ENCODE measurements around the gene MAST4.
"Not testable (repeated sequence)": the region's sequence is repeated elsewhere in the genome, so short reads cannot be mapped to it uniquely, and the experiment has no call there.

MAST4 gene

DNA sequence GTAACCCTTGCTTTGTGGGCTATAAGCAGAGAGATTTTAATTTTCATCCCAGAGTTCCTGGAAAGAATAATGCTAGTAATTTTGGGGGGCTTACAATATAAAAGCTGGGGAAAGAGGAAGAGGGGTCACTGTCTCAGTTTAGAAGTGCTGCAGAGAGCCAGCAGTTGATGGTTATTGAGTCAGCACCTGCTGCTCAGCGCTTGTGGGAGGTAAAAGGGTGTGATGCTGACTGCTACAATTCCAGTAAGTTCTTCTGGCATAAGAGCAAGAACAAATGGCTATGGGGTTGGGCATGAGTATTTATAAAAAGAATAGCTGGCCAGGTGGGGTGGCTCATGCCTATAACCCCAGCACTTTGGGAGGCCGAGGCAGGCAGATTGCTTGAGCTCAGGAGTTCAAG lies 88.5 kb downstream of the MAST4 start:
- DNase-seq (ENCODE audit: extremely low spot score, insufficient read length, low read depth) (no peak), FAIRE-seq (no peak)

DNA sequence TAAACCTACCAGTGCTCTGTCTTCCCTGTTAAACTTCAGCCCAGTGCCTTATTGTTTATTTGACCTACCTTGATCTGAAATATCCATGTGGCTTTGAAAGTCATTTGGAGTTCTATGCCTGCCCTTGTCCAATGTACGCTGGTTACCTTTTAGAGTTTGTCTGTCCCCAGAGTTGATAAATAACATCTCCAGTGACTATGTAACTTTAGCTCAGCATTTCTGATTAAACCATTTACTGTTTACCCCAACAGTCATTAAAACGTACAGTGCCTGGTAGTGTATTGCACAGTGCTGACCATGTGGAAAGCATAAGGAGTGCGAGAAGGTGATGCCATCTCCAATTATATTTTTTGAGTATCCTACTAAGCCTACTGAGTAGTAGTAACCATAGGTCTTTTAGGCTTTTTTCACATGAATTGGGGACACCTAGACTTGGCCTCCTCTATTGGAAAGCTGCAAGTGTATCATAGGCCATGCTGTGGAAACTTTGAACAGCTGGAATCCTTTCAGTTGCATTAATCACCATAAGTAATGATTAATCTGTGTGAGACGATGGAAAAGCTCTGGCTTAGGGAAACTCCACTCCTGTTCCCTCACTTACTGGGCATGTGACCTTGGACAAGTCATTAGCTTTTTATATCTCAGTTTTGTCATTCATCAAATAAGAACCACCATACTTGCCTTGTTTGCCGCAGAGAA lies 93.5 kb downstream of the MAST4 start:
- DNase-seq (ENCODE audit: extremely low spot score, insufficient read length, low read depth) (no peak), FAIRE-seq (no peak)

DNA sequence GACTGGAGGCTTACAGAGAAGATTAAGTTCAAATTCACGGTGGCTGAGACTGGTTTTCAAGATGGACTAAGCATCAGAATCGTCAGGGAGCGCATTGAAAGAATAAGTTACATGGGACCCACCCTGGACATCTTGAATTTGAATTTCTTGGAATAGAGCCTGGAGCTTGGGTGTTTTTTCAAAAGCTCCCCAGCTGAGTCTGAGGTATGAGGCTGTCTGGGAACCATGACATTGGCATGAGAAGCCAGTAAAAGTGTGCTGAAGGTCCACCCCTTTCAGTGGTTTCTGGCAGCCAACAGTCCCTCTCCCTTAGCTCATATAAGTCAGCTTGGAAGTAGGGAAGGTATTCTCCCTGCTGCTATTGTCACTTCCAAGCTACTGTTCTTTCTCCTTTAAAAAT lies 97.8 kb downstream of the MAST4 start:
- no peak for FAIRE-seq

DNA sequence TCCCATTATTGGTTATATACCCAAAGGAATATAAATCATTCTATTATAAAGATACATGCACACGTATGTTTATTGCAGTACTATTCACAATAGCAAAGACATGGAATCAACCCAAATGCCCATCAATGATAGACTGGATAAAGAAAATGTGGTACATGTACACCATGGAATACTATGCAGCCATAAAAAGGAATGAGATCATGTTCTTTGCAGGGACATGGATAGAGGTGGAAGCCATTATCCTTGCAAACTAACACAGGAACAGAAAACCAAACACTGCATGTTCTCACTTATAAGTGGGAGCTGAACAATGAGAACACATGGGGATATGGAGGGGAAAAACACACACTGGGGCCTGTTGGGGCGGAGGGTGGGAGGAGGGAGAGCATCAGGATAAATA lies 99.6 kb downstream of the MAST4 start:
- DNase-seq (ENCODE audit: extremely low spot score, insufficient read length, low read depth), result not testable (repeated sequence)

More for the DNA sequence above, 97.8 kb downstream of the MAST4 start:
- no peak for DNase-seq (ENCODE audit: extremely low spot score, insufficient read length, low read depth)

DNA sequence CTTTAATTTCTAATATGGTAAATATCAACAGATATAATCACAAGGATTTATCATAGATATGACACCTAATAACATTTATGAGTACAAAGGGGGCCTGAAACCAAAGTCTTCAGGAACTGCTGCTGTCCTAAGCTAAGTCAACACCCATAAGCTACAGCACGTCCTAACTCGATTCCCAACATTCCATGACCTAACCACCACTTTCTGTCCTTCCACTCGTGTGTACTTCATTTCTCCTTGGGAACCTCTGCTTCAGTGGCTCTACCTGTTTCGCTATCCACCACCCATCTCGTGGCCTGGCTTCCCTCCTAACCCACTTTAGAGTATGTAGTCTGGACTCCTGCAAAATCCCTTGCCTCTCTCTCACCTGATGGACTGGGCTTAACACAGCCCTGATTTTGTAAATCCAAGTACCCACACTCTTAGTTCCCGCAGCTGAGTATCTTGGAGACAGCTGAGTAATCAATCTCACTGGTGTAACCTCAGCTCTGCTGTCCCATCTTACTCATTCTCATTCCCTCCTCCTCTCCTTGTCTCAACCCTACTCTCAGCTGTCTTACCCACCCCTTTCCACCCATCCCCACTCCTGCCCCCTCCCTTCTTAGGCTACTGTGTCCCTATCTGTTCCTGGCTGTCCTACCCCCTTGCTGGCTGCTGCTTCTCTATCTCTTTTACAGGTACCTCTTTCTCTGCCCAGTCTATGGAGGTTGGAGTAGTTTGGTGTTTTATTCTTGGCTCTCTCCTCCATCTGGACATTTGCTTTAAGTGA lies 101.8 kb downstream of the MAST4 start:
- no peak for FAIRE-seq
- DNase-seq (ENCODE audit: extremely low spot score, insufficient read length, low read depth), result no peak

More for the DNA sequence above, 99.6 kb downstream of the MAST4 start:
- not testable (repeated sequence) for FAIRE-seq

DNA sequence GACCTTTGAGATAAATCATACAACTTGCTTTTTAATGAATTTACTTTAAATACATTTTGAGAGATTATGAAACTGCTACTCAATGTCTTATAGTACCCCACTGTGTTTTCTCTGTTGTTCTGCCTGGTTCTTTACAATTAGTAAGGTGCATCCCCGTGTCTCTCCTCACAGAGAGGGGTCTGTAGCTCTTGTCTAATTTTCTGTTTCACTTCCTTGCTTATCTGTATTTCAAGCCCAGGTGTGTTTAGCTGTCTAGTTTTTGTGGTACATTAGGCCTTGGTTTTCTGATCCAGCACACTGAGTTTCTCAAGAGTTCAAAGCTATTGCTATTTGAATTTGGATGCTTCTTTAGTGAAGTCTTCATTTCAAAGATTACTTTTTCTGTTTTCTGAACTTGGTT lies 105.1 kb downstream of the MAST4 start:
- no peak for DNase-seq (ENCODE audit: extremely low spot score, insufficient read length, low read depth)
- no peak for FAIRE-seq

DNA sequence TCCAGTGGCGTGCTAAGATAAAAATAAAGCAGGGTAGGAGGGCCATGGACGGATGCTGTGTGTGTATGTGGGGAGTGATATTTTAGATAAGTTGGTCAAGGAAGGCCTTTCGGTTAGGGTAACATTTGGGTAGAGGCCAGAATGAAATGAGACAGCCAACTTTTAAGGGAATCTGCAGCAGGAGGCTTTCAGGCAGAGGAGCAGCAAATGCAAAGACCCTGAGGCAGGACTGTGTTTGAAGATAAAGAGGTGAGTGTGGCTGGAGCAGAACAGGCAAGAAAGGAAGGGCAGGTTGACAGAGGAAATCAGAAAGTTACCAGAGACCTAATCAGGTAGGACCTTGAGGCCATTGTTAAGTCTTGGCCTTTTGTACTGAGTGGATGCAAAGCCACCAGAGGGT lies 106.2 kb downstream of the MAST4 start:
- FAIRE-seq (no peak), DNase-seq (ENCODE audit: extremely low spot score, insufficient read length, low read depth) (no peak)

DNA sequence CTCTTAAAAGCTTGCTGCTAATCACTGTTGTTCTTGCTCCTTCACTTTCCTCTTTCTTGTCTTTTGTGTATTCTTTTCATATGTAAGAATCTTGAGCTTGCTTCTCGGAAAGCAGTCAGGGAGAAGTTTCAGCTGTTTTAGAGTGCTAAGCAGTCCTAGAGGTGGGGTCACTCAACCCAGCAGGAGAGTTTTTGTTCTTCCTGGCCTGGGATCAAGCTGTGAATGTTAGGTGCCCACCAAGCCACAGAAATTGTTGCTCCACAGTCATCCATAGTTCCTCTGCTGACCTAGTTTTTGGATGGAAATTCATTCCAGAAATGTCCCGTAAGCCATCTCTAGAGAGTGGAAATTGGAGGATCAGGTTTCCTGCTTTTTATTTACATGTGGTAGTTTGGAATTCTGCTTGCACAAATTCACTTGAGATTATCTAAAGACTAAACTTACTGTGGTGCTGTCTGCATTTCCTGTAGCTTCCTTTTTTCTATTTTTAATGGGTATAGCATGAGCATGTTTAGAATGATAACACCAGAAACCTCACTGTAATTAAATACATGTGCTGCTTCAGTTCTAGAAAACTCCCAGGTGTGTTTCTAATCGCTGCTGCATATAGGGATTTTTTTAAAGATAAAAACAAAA lies 108.7 kb downstream of the MAST4 start:
- no peak for FAIRE-seq
- no peak for DNase-seq (ENCODE audit: extremely low spot score, insufficient read length, low read depth)

DNA sequence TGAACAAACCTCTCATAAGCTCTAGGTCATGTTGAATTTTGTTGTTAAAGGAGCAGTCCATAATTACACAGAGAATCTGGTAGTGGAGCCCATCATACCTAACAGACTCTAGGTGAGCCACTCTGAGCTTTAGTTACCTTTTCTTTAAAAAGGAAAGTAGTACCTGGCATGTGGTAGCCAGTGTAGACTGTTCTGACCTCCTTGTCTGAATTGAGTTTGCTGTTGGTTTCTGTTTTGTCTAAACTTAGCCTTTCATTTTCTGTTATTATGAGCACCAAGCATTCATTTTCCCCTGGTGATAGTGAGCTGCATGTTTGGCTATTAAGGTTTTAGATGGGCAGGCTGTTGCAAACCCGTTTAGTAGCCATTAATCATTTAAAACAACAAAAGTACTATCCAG lies 112.2 kb downstream of the MAST4 start:
- DNase-seq (ENCODE audit: extremely low spot score, insufficient read length, low read depth), result no peak
- FAIRE-seq, result no peak

DNA sequence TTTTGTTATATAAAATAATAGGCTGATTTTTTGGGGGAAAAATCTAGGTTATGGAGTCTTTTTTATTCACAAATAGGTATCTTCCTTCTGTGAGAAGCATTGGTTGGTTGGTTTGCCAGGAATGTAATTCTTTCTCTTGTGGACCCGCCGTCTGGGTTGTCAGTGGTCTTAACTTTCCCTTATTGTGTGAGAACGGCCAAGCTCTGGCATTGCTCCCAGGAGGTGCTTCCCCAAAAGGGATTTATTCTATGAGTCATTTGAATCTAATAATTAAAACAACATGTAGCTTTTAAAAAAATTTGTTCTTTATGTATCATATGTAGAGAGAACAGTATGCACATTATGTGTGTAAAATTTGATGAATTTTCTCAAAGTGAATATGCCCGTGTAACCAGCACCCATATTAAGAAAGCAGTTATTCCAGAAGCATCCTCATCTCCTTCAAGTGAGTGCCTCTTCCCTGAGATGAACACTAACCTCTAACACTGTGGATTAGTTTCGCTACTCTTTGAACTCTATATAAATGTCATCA lies 114.4 kb downstream of the MAST4 start:
- DNase-seq (ENCODE audit: extremely low spot score, insufficient read length, low read depth) (no peak), FAIRE-seq (no peak)

DNA sequence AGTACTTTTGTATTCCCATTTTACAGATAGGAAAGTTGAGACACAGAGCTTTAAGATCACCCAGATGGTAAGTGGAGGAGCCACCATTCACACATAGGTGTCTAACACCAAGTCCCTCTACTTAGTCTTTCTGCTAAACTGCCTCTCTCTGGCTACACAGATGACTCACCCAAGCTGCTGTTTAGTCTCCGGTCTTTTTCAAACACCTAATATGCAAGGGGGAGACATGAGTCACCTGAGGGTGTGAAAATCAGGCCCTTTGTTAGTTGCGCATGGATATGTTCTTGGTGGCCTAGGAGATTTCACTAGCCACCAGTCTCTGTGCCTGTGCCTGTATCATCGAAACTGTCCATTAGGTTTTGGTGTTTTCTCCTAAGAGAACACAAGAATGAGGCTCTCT lies 117.8 kb downstream of the MAST4 start:
- DNase-seq (ENCODE audit: extremely low spot score, insufficient read length, low read depth), result no peak

DNA sequence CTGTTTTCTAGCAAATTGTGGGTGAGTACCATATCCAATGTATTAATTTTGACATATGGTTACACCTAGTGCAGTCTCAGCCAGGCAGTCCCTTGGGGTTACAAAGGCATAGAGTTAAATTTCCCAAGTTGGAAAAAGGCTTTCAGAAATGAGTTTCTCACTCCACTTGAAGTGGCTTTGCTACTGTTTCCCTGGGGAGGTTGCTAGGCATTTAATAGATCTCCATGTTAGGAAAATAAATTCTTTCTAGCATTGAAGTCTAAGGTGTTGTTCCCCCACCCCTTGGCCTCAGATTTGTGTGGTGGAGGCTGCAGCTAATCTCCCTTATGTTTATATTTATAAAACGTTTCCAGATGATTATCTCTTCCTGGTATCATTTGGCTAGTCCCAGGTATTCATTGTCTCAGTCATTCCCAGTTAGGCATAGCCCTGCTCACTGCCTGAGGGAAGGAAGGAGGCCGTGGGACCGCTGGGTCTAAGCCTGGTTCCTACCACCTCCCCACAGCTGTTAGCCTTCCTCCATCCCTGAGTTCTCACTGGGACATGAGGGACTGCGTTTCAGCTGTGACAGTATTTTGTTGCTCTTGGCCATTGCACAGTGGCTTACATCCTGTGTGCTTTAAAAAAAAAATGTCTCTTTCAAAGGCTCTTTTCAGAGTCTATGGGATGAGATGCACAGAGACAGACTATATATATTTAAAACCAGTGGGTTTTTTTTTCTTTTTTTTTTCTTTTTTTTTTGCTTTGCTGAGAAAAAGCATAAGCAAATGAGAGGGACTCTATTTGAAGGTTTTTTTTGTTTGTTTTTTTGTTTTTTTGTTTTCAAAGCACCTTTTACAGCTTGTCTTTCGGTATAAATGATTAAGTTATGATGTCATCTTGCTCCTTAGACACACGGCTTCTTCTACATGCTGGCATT lies 121.5 kb downstream of the MAST4 start:
- DNase-seq (ENCODE audit: extremely low spot score, insufficient read length, low read depth) (no peak), FAIRE-seq (no peak)

More for the DNA sequence above, 117.8 kb downstream of the MAST4 start:
- no peak for FAIRE-seq

DNA sequence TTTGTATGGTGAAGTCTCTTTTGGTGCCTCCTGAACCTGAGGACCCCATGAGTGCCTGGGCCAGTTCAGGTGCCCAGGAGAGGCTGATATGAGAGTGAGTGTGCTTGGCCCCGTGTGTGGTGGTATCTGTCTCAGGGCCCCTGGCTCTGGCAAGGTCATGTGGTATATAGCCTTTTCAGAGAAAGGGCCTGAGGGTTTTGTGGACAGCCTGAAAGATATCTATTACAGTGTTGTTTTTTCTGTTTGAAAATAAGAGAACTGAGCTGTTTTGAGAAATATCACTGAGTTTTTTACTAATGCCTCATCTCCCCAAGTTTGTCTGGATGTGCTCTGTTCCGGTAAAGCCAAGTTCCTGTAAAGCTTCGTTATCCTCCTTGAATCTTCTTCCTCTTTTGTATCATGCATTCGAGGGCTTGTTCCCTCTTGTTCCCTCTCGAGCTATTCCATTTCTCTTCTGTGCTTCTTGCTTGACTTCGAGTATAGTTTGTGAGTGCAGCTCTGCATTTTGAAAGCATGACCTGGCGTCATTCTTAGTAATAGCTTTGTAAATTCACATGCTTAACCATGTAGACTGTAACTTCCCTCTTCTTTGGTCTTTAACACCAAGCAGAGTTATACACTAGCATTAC lies 122.3 kb downstream of the MAST4 start:
- no peak for FAIRE-seq
- no peak for DNase-seq (ENCODE audit: extremely low spot score, insufficient read length, low read depth)

DNA sequence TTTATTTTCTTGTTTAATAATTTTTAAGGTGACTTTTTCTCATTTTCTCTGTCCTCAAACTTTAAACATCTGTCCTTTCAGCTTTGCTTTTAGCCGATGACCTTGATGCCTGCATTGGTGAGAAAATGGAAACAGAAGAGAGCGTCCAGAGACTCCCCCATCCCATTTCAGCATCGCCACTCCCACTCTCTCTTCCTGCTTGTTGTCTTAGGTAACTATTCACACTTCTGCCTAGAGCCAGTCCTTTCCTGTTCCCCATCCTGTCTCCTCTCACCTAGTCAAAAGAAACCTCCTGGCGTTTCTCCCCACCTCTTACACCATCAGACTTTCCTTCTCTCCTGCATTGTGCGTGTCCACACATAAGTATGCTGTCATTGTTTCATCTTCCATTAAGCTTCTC lies 124.6 kb downstream of the MAST4 start:
- DNase-seq (ENCODE audit: extremely low spot score, insufficient read length, low read depth), result no peak
- no peak for FAIRE-seq

DNA sequence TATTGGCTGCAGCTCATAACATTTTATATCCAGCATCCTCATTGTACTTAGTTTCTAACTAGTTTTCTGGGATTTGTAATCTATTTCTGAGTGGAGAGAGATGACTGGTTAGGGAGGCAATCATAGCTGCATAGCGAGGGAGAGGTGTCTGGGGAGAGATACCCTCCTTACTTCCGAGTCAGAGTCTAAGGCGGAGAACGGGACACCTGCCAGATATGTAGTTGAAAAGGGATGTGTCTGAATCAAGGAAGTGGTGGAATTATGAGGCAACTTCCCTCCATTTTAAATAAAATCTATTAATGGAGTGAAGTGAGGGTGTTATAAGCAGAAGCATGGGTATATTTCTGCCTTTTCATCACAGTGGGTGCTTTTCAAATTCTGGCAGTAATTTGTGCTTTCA lies 126.5 kb downstream of the MAST4 start:
- no peak for DNase-seq (ENCODE audit: extremely low spot score, insufficient read length, low read depth)

DNA sequence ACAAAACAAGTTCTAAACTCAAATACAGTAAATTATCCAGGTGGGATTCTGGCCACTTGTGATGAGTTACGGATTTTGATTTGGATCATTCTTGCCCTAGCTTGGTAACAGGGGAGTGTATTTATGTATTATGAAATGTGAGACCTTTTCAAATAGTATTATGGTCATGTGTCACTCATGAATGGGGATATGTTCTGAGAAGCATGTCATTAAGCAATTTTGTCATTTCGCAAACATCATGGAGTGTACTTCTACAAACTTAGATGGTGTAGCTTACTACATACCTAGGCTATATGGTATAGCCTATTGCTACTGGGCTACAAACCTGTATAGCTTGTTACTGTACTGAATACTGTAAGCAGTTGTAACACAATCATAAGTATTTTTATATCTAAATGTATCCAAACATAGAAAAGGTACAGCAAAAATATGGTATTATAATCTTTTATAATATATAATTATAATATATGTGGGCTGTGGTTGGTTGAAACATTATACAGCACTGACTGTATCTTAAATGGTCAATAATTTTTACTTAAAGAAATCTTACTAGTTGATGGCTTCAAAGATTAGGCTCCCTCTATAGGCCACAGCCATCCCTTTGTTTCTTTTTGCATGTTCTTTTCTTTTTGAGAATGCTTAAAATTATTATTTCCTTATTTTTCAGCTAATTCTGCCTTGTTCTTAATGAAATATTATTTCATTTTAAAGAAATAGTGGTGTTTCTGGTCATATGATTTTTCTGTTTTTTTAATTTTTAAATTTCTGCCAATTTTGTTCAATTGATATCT lies 128.4 kb downstream of the MAST4 start:
- FAIRE-seq (no peak), DNase-seq (ENCODE audit: extremely low spot score, insufficient read length, low read depth) (no peak)

More for the DNA sequence above, 126.5 kb downstream of the MAST4 start:
- no peak for FAIRE-seq

DNA sequence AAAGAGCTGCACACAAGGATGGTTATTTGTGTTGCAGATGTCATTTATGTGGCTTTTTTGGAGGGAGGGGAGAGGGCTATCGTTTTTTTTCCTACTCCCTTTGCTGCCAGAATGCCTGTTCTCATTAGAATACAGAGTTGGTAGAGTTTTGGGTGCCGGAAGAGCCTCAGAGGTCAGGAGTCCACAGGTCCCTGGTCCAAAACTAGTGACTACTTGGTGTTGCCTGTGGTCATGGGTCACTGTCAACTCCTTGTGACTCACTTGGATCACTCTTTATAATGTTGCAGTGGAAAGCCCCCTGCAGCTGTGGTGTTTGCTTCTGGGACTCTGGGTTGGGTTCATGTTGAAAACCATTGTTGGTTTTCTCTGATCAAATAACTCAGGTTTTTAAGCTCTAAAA lies 131.4 kb downstream of the MAST4 start:
- FAIRE-seq, result no peak
- DNase-seq (ENCODE audit: extremely low spot score, insufficient read length, low read depth), result no peak

DNA sequence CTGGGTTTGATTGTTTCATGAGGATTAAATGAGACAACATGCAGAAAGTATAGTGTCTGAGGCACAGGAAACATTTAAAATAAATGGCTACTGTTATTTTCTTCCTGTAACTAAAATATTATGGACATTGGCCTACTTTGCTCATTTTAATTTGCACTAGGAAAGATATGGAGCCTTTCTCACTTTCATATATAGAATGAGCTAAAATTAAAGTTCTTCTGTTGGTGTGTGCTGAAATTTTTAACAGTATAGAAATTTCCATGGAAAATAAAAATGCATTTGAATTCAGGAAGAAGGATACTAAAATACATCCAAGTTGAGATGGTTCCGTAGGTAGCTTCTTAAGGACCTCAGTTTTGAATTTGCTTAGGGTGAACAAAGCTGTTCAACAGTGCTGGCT lies 131.9 kb downstream of the MAST4 start:
- FAIRE-seq (no peak), DNase-seq (ENCODE audit: extremely low spot score, insufficient read length, low read depth) (no peak)

DNA sequence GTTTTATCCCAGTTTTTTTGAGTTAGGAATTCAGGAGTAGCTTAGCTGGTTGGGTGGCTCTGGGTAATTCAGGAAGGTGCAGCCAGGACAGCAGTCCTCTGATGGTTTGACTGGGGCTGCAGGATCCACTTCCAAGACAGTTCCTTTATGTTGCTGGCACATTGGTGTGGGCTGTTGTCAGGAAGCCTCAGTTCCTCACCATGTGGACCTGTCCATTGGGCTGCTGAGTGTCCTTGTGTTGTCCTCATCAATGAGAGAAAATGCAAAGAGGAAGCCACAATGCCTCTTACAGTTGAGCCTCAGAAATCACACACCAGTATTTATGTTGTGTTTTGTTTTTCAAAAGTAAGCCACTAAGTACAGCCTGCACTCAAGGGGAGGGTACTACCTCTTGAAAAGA lies 140.9 kb downstream of the MAST4 start:
- FAIRE-seq, result no peak
- no peak for DNase-seq (ENCODE audit: extremely low spot score, insufficient read length, low read depth)
